ENCODE data around the gene KIF1A.
"Not testable (repeated sequence)": the region's sequence is repeated elsewhere in the genome, so short reads cannot be mapped to it uniquely, and the experiment has no call there.

Gene KIF1A

DNA sequence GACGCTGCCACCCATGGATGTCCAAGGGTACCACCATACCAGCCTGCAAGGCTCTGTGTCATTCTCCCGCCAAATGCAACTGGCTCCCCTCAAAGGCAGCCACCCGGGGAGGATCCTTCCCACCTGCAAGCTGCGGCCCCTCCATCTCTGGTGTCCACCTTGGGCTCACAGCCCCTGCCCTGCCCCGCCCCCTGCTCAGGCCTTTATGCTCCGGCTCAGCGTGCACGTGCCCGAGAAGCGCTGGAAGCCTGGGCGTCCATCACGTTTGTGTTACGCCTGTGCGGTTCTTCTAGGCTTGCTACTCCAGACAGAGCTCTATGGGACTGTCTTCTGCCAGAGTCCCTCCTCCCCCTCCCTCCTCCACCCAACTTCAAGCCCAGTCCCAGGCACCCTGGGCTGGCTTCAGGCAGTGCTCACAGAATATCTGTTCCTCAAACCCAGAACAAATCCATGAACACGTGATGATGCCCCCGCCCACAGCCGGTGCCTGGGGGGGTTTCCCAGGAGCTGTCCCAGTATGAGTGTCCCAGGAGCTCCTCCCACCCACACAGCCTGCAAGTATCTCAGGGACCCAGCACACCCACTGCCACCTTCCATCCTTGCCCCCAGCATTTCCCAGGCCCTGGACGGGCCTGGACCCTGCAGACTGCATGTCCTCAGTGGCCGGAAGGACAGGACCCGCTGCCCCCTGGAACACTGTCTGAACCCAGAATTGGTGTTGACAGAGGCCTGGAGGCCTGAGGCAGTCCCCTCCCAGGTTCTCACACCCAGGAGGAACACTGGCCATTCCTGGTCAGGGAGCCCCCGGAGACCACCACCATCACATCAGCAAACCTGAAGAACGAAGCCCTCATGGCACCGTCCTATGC lies 30.3 kb downstream of the KIF1A start:
- Histone ChIP-seq H3K4me3 (no peak overlapping the region), H3K27ac (no peak overlapping the region)

DNA sequence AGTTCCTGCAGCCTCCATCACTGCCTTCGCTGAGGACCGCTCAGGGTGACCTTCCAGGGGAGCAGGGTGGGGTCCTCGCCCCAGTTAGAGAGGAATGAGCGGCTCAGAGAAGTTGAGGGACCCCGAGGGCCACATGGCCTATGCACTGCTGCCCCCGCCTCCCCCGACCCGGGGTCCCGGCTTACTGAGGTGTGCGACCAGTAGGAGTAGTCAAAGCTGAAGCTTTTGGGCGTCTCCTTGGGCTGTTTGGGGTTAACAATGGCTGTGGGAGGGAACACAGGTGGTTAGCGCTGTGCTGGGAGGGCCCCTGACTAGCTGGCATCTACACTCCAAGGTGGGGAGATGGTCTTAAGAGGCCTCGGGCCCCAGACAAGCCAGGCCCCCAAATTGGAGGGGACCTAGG lies 31.0 kb downstream of the KIF1A start:
- Histone ChIP-seq H3K4me3 (no peak overlapping the region), H3K27ac (no peak overlapping the region)

DNA sequence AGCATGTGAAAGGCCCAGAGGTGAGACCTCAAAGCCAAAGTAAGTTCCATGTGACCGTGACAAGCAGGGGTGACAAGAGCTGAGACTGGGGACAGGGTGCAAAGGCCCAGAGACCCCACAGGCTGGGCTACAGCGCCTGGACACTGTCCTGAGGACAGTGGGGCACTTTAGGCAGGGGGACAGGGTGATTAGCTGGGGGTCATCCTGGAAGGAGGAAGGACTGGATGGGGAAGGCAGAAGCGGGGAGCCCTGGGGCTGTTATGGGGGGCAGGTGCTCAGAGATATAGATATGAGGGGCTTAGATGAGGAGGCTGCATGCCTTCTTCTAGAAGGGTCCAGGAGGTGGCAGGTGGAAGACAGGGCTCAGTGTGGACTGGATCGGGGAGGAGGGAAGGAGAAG lies 31.5 kb downstream of the KIF1A start:
- Histone ChIP-seq H3K4me3 (no peak overlapping the region), H3K27ac (no peak overlapping the region)

DNA sequence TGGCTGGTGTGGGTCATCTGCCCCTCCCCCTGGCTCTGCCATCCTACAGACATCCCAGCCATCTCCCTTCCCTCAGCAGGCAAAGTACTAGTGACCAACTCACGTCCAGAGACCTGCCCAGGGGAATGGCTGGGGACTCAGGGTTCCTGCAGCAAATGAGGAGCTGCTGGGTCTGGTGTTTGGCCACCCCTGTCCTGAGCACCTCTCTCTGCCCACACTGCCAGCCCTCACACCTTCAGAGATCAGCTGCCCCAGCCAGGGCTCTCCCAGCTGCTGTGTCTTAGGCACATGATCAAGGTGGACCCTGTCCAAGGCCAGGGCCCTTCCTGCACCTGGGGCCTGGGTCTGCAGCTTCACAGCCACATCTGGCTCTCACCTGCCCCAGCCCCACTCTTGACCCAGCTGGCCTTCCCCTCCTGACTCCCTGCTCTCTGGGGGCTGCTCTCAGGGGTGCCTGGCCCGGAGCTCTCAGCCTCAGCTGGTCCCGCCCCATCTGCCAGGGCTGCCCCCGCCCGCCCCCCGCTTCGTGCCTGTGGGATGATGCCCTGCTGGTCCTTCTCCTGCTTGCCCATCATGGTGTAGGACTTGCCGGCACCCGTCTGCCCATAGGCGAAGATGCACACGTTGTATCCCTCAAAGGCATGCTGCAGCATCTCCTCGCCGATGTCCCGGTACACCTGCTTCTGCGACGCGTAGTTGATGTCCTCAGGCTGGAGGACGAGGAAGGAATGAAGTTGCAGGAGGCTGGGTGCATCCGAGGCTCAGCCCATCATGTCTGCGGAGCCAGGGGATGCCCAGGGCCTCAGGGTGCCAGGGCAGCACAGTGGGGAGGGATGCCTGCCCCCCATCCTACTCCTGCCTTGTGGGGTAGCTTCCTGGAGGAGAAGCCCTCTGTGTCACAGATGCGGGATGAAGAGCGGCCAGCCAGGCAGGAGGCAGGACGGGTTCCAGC lies 32.2 kb downstream of the KIF1A start:
- Histone ChIP-seq H3K4me3 (no peak overlapping the region), H3K27ac (no peak overlapping the region)

DNA sequence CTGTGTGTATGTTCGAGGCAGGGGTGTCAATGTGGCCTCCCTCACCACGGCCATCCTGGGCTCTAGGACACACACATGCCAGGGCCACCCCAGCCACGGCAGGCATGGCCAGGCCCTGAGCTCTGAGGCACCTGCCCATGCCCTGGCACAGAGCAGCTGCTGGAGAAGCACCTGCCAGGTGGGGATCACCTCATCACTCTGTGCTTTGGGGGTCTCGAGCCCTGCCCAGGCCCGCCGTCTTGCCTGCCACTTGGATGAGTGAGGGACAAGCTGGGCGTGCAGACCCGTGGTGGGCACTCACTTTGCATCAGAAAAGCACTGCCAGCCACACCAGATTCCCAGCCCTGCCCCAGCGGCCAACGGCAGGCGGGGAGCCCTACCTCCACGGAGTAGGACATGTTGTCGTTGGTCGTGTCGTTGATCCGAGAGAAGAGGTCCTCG lies 33.1 kb downstream of the KIF1A start:
- H3K27ac ChIP-seq, result no peak overlapping the region

DNA sequence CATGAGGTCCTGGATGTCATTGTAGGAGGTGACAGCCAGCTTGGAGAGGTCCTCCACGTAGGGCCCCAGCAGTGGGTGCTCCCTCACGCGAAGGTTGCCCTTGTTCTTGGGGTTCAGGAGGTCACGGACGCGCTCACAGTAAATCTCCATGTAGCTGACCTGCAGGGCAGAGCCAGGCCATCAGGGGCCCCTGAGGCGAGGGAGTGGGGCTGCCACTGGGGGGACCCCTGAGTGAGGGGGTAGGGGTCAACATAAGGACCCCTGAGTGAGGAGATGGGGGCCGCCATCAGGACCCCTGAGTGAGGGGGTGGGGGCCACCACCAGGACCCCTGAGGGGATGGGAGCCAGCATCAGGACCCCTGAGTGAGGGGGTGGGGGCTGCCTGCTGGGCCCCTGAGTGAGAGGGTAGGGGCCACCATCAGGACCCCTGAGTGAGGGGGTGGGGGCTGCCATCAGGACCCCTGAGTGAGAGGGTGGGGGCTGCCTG lies 33.6 kb downstream of the KIF1A start:
- Histone ChIP-seq H3K27ac (no peak overlapping the region), H3K4me3 (no peak overlapping the region)

More for the DNA sequence above, 33.1 kb downstream of the KIF1A start:
- H3K4me3 ChIP-seq, result no peak overlapping the region

DNA sequence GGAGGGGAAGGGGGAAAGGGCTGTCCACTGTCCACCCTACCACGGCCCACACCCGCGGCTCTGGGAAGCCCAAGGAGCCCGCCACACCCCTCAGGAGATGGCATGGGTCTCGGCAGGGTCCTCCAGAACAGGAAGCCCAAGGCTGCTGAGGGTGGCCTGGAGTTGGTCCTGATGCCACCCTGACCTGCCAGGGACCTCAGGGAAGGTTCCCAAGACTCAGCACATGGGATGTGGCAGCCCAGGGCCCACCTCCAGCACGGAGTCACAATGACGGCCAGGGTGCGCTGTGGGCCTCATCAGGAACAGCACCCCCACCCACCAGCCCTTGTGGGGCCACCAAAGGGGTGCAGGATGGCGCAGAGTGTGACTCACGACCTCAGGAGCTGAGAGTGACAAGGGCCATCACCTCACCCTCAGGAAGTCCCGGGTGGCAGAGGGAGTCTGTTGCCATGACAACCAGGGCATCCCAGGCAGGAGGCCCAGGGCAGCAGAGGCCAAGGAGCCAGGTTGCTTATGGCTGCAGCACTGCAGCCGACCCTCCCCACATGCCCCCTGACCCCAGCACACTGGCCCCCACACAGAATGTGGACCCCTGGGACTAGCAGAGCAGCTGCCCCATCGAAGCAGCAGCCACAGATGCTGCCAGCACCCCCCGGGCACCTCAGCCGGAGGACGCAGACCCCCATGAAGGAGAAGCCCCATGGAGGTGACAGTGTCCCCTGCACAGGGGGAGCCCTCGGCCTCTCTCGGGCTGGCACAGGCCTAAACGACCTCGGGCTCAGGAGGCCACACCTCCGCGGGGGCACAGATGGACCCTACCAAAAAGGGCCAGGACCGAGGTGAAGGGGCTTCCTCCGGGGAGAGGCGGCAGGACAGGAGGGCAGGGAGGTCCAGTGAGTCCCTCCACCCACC lies 34.3 kb downstream of the KIF1A start:
- Histone ChIP-seq H3K27ac (no peak overlapping the region), H3K4me3 (no peak overlapping the region)

DNA sequence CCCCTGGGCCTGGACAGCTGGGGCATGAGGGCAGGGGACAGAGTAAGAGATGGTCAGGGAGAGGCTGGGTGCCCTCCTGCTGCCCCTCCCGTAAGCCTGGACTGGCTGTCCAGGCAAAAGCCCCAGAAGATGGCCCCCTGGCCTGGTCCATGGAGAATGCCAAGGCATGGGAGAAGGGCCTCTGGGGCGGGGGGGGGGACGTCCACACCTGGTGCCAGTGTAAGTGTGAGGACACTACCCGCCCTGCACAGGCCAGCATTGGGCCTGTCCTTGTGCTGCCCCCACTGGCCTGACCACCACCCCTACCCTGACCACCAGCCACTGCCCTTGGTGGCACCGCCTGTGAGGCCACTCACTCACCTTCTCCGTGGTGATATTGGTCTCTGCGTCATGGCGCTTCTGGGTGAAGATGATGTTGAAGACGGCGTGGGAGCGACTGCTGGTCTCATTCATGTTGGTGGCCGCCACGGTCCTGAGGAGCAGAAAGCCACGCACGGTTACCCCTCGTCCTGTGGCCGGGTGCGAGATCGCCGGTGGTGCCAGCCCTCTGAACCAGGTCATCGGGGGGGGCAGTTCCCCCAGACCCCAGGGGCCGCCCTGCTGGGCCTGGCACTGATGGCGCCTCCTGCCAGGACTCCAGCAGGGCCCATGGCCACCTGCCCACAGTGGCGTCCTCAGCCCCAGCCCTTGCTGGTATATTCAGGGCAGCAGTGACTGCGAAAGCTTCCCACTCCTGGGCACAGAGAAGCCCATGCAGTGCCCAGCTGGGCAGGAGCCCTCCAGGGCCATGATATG lies 35.2 kb downstream of the KIF1A start:
- no peak overlapping the region for H3K27ac ChIP-seq
- no peak overlapping the region for H3K4me3 ChIP-seq

DNA sequence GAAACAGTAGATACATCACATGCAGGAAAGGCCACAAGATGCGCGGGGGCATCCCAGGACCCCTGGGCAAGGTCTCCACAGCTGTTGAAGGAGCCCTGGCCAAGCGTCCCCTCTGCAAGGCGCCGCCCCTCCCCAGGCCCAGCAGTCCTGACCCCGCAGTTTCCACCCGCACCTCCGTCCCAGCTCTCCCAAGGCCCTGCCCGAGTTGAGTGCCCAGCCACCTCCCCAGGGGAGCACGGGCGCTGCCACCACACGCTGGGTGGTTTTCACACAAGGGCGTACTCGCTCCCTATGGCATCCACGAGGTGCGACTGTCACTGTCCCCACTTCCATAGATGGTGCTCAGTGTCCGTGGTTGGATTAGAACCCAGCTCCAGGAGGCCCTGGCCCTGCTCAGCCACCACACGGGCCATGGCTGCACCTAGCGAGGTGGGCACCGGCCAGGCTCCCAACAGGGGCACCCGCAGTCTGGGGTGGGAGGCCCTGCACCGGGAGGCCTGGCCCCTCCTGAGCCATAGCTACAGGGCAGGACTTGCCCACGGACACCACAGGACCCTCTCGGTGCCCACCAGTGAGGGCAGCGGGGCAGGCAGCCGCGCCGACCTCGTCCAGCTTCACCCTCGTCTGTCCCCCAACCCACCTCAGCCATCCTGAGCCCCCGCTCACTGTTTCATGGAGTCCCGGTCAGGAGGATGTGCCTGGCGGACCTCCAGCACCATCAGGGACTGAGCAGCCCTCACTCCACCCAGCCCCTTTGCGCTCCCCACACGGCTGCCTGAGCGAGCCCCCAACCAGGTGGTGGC lies 36.0 kb downstream of the KIF1A start:
- no peak overlapping the region for H3K4me3 ChIP-seq
- H3K27ac ChIP-seq, result no peak overlapping the region

DNA sequence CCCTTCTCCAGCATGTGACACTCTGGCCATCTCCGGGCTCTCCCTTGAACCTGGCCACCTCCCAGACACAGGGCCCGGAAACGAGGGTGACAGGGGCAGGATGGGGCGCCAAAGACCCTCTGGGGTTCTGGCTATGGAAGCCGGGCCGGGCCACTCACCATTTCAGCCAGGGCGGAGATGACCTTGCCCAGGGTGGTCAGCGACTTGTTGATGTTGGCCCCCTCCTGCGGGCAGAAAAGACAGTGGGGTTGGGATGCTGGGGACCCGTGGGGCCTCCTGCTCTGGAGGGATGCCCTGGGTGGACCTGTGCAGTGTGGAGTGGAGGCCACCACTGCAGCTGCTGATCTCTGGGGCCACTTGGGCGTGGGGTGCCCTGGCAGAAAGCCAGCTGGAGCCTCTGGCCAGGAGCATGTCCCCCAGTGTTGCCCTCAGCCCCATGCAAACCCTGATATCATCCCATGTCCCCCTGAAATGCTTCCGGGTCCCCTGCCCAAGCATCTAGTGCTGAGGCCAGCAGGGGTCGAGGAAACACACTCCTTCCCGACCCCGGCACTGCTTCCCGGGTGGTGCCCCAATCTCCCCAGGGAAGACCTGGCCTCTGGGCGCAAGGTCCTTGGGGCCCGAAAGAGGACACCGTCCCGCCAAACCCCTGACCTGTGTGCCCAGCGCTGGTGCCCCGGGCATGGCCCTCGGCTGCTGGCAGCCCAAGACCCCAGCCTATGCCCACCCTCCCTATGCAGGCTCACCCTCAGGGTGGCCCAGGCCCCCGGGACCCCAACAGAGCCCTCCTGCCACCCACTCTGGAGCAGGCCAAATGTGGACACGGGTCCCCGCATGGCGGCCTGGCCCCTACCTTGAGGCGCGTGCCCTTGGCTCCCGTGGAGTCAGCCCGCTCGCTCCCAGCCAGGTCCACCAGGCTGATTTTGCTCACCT lies 36.9 kb downstream of the KIF1A start:
- Histone ChIP-seq H3K4me3 (no peak overlapping the region), H3K27ac (no peak overlapping the region)

DNA sequence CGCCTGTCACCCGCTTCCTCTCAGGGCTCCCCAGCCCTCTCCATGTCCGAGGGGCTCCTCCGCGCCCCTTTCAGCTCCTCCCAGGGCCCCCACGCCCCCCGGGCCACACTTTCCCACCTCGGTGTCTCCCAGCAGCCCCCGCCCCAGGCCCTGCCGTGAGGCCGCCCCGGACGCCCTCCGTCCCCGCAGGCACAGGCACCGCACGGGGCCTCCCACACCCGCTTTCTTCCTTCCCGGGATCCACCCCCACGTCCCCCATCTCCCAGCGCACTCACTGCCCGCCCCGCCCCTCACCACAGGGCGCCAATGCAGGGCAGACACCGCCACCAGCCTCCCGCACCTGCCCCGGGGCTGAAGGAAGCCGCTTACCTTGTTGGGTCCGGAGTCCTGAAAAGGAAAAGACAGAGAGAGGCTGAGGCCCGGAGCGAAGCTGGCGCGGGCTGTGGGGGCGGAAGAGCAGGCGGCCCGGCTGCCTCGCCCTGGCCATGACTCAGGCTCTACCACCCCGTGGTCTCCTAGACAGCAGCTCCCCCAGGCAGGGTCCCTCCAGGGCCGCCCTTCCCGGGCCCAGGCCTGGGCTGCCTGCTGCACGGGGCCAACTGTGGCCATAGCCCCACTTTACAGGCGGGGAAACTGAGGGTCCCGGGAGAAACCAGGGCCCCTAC lies 37.7 kb downstream of the KIF1A start:
- H3K4me3 ChIP-seq, result no peak overlapping the region
- no peak overlapping the region for H3K27ac ChIP-seq

DNA sequence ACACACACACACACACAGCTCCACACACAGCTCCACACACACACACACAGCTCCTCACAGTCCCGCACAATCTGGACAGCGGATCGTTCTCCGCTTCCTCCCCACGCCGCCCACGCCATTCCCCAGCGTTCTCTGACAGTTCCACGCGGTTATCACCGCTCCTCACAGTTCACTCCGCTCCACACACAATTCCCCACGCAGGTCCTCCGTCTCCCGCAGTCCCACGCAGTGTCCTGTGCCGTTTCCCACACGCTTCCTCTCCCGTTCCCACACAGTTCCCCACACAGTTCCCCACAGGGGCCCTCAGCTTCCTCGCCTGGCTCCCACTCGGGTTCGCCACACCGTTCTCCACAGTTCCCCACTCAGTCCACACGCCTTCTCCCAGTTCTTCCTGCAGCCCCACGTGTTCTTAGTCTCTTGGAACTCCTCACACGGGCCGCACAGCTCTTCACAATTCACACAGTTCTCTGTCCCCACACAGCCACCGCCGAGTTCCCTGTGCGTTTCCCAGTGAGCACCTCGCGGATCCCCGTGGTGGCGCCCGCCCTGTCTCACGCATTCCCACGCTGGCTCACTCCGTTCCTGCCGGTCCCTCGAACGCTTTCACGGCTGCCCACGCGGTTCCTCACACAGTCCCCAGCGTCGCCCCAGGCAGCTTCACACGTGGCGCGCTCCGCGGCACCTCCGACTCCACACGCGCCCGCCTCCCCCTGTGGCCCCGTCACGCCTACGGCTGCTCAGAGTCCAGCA lies 38.4 kb downstream of the KIF1A start:
- no peak overlapping the region for H3K27ac ChIP-seq
- H3K4me3 ChIP-seq, result no peak overlapping the region

DNA sequence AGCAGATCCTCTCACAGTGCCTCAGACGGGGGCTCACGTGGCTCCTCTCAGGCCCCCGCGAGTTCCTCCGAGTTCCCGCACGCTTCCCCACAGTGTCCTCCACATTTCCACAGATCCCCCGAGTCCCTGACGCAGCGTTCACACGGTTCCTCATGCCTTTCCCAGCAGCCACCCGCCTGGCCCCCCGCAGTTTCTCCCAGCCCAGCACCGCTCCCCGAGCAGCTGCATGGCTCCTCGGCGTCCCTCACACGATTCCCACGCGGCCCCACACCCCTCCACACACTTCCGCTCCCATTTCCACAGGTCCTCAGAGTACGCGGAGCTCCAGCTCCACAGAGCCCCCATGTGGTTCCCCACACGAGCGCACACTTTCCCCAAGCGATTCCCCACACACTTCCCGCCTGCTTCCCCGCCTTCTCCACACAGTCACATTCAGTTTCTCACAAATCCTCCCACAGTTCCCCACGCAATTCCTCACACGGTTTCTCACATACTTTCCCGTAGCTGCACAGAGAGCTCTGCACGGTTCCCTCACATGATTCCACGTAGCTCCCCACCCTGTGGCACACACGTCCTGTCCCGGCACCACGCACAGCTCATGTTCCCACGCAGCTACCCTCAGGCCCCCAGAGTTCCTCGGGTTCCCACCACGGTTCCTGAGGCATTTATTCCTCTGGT lies 39.9 kb downstream of the KIF1A start:
- no peak overlapping the region for H3K4me3 ChIP-seq

DNA sequence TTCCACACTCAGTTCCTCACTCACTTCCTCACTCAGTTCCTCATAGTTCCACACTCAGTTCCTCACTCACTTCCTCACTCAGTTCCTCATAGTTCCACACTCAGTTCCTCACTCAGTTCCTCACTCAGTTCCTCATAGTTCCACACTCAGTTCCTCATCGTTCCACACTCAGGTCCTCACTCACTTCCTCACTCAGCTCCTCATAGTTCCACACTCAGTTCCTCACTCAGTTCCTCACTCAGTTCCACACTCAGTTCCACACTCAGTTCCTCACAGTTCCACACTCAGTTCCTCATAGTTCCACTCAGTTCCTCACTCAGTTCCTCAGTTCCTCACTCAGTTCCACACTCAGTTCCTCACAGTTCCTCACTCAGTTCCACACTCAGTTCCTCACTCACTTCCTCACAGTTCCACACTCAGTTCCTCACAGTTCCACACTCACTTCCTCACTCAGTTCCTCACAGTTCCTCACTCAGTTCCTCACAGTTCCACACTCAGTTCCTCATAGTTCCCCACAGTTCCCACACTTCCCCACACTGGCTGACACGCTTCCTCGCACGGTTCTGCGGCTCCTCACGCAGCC lies 40.7 kb downstream of the KIF1A start:
- not testable (repeated sequence) for H3K4me3 ChIP-seq, H3K27ac ChIP-seq

More for the DNA sequence above, 39.9 kb downstream of the KIF1A start:
- no peak overlapping the region for H3K27ac ChIP-seq

DNA sequence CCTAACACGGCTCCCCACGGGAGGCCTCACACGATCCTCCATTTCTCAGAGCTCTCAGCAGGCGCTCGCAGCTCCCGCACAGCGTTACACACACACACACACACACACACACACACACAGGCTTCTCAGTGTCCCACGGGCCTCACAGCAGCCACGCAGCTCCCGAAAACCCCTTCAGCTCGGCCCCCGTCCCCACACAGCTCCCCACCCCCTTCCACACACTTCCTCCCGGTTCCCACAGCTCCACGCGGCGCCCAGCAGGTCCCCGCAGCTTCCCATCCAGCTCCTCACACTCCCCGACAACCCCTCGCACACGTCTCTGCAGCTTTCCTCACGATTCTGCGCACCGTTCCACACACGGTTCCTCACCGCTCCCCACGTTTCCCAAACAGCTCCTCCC lies 41.6 kb downstream of the KIF1A start:
- no peak overlapping the region for H3K27ac ChIP-seq
- H3K4me3 ChIP-seq, result no peak overlapping the region
